ENCODE results near the gene GLG1. TPM values are rescaled to one million over a fixed set of nuclear protein-coding genes. Genes with fewer than 3 reads are reported as not detected.
A peak's percentile ranks its signal among the peaks of the same experiment; 100 is the strongest.

GLG1 gene
- total and polyA plus RNA-seq, 8 donors = 116 to 147 (median 135) TPM

GRCh38 chr16:74570412-74571301 is 36.3 kb downstream of the GLG1 start:
- Histone ChIP-seq H3K4me3 (no peak overlapping the region), H3K9me3 (no peaks in the 10 kb centered on the region), H3K27me3 (no peaks in the 10 kb centered on the region), H3K36me3 (no peaks in the 10 kb centered on the region), H3K4me1 (peaks cover 0 to 15% of the 10 kb centered on the region in 2 donors), H3K27ac (no peak overlapping the region)
- no peak for ATAC-seq
- no peak for TF ChIP-seq CTCF (IDR thresholded peaks at IDR 0.05)
- DNase-seq = no peak
- intact Hi-C loops (cut with DNase I) = no loop called here

- no peak overlapping the region for H3K4me3 ChIP-seq
- H3K36me3 ChIP-seq = no peaks in the 10 kb centered on the region
- DNase-seq (no peak), ATAC-seq (peak; percentile 39)
- intact Hi-C loops (cut with DNase I) = no loop called here
- H3K27ac ChIP-seq = no peak overlapping the region
- H3K4me1 ChIP-seq = peaks cover 0 to 24% of the 10 kb centered on the region in 2 donors
- H3K9me3 ChIP-seq = no peaks in the 10 kb centered on the region
- no peak for TF ChIP-seq CTCF (IDR thresholded peaks at IDR 0.05)
- no peaks in the 10 kb centered on the region for H3K27me3 ChIP-seq
Observed at GRCh38 chr16:74568961-74569631, 37.8 kb downstream of the GLG1 start.

GRCh38 chr16:74567901-74568300 is 39.0 kb downstream of the GLG1 start:
- Histone ChIP-seq H3K4me1 (peaks cover 0 to 34% of the 10 kb centered on the region in 2 donors), H3K27me3 (no peaks in the 10 kb centered on the region), H3K4me3 (no peak overlapping the region), H3K9me3 (no peaks in the 10 kb centered on the region), H3K27ac (no peak overlapping the region), H3K36me3 (no peaks in the 10 kb centered on the region)
- TF ChIP-seq CTCF (IDR thresholded peaks at IDR 0.05) = no peak
- DNase-seq (no peak), ATAC-seq (no peak)
- intact Hi-C loops (cut with DNase I) = no loop called here

GRCh38 chr16:74565378-74565777 is 41.5 kb downstream of the GLG1 start:
- peaks cover 0 to 39% of the 10 kb centered on the region in 2 donors for H3K4me1 ChIP-seq
- ATAC-seq = no peak
- no peak for TF ChIP-seq CTCF (IDR thresholded peaks at IDR 0.05)
- no peak for DNase-seq
- H3K27me3 ChIP-seq = no peaks in the 10 kb centered on the region
- H3K9me3 ChIP-seq = no peaks in the 10 kb centered on the region
- H3K36me3 ChIP-seq = no peaks in the 10 kb centered on the region
- intact Hi-C loops (cut with DNase I) = no loop called here
- H3K4me3 ChIP-seq = no peak overlapping the region
- H3K27ac ChIP-seq = no peak overlapping the region

- peaks cover 0 to 39% of the 10 kb centered on the region in 2 donors for H3K4me1 ChIP-seq
- no peaks in the 10 kb centered on the region for H3K27me3 ChIP-seq
- no peaks in the 10 kb centered on the region for H3K9me3 ChIP-seq
- no peak for DNase-seq
- intact Hi-C loops (cut with DNase I) = no loop called here
- TF ChIP-seq CTCF (IDR thresholded peaks at IDR 0.05) = no peak
- no peak for ATAC-seq
- no peak overlapping the region for H3K4me3 ChIP-seq
- peak overlapping the region in 1 of 2 donors; percentile 75 for H3K27ac ChIP-seq
- no peaks in the 10 kb centered on the region for H3K36me3 ChIP-seq
Observed at GRCh38 chr16:74564451-74564984, 42.4 kb downstream of the GLG1 start.
